Right lobe of liver (tissue), 6 donors: ENCODE data around the gene C10orf105. TPM values are rescaled to one million over a fixed set of nuclear protein-coding genes. Genes with fewer than 3 reads are reported as not detected.

ENCODE experiments used
- ATAC-seq, 4 donors: fragments of 200-7000 bp; cut with Tn5 transposase; one replicate each; pipeline ENCODE4 v1.9.1; 2020; ENCODE audit warnings: mild to moderate bottlenecking in 4 of 4, moderate library complexity in 4 of 4
- DNase-seq, 3 donors: peaks; one replicate each; pipeline ENCODE4 v3.0.0-alpha.2; 2020
- H3K27ac ChIP-seq, 3 donors: fragments of 200-600 bp; one replicate each; pipeline ENCODE4 v1.8.0; 2022
- H3K27me3 ChIP-seq, 2 donors: fragments of 200-600 bp; one replicate each; pipeline ENCODE4 v1.8.0; 2022
- H3K36me3 ChIP-seq, 4 donors: fragments of 200-600 bp; sonication (generic) in 1 of 4; one replicate each; pipeline versions ENCODE4 v1.5.1 to v1.8.0; 2017 to 2022; ENCODE audit warnings: control low read depth in 1 of 4
- H3K4me1 ChIP-seq, 4 donors: fragments of 200-600 bp; sonication (generic) in 1 of 4; one replicate each; pipeline versions ENCODE4 v1.5.1 to v1.8.0; 2017 to 2022; ENCODE audit warnings: control low read depth in 1 of 4
- H3K4me3 ChIP-seq, 3 donors: fragments of 200-600 bp; one replicate each; pipeline ENCODE4 v1.8.0; 2022
- H3K9me3 ChIP-seq, 4 donors: fragments of 200-600 bp; sonication (generic) in 1 of 4; one replicate each; pipeline versions ENCODE4 v1.5.1 to v1.8.0; 2017 to 2022; ENCODE audit warnings: control low read depth in 1 of 4
- CTCF ChIP-seq, 4 donors: fragments of 200-600 bp in 3 of 4; fragments of 450-650 bp in 1 of 4; IDR thresholded peaks; one replicate each; pipeline versions ENCODE4 v1.5.1 to v1.8.0; 2016 to 2022; ENCODE audit warnings: antibody characterized with exemption in 4 of 4, mild to moderate bottlenecking in 2 of 4
- POLR2A ChIP-seq: fragments of 450-650 bp; IDR thresholded peaks from one replicate; pipeline ENCODE4 v1.6.1; 2017; ENCODE audit warnings: antibody characterized with exemption, mild to moderate bottlenecking
- whole genome bisulfite sequencing: methylation state at CpG from one replicate; pipeline ENCODE4 v1.1.6; 2018; ENCODE audit warnings: low coverage, low lambda C conversion rate; ENCODE audit not compliant: insufficient coverage; ENCODE audit errors: missing lambda C conversion rate; 5-methylcytosine and 5-hydroxymethylcytosine counted together
- intact Hi-C, 2 donors: fragments of 100-400 bp; cut with DNase I; formaldehyde crosslinking; loops; one replicate each; pipeline versions ENCODE4 v1.11.2 to v1.14.1; 2022
- total RNA-seq, 6 experiments: library from RNA; depleted of rRNA in 2 of 6; stranded (reverse); fragments of >200 nt in 2 of 6; fragmentation: NEBNext Ultra II Directional in 3 of 6; extraction: Animal tissue kit (Norgen Biotek cat#: 25700) in 3 of 6; gene quantifications; one replicate each; pipeline versions ENCODE4 v1.1.0 to v1.2.4, GENCODE V29; 2016 to 2023
- donor health status: DM: no; HTN: yes; CAD: no.
- donor health status: DM: no; HTN: no; CAD: no.
- donor health status: DM: no; HTN: no; CAD: no.
- donor health status: DM: no; HTN: yes; CAD: no.
- donor health status: DM: no; HTN: yes; CAD: no.

C10orf105 gene
- total RNA-seq, 6 experiments from 2014 or later, result 0.05 TPM; not detected in 5

GRCh38 chr10:71692598-71693306 lies 26.8 kb downstream of the C10orf105 start:
- WGBS, result 100% methylated on average over 1 of the region's 7 CpGs
- ATAC-seq (no peak), DNase-seq (no peak)
- H3K4me1 ChIP-seq, result no peaks in the 10 kb centered on the region
- H3K27me3 ChIP-seq, result no peaks in the 10 kb centered on the region
- intact Hi-C loops, result no loop called here
- no peak for TF ChIP-seq POLR2A
- TF ChIP-seq CTCF (IDR thresholded peaks at IDR 0.05), result no peak
- no peaks in the 10 kb centered on the region for H3K9me3 ChIP-seq
- H3K27ac ChIP-seq, result no peak overlapping the region
- H3K36me3 ChIP-seq, result no peaks in the 10 kb centered on the region
- H3K4me3 ChIP-seq, result no peak overlapping the region

GRCh38 chr10:71691405-71691804 lies 28.2 kb downstream of the C10orf105 start:
- H3K9me3 ChIP-seq, result no peaks in the 10 kb centered on the region
- WGBS, result 100% methylated on average over 2 of the region's 2 CpGs
- intact Hi-C loops, result no loop called here

GRCh38 chr10:71690094-71690720 lies 29.4 kb downstream of the C10orf105 start:
- Histone ChIP-seq H3K4me3 (no peak overlapping the region), H3K36me3 (no peaks in the 10 kb centered on the region), H3K9me3 (no peaks in the 10 kb centered on the region), H3K27ac (no peak overlapping the region), H3K27me3 (no peaks in the 10 kb centered on the region), H3K4me1 (no peaks in the 10 kb centered on the region)
- TF ChIP-seq POLR2A, result no peak
- no peak for TF ChIP-seq CTCF (IDR thresholded peaks at IDR 0.05)
- DNase-seq, result no peak
- intact Hi-C loops, result no loop called here
- no CpG with 5 or more reads among the region's 13 CpGs for WGBS
- no peak for ATAC-seq

More at GRCh38 chr10:71691405-71691804, 28.2 kb downstream of the C10orf105 start:
- no peak for ATAC-seq
- Histone ChIP-seq H3K36me3 (no peaks in the 10 kb centered on the region), H3K27me3 (no peaks in the 10 kb centered on the region), H3K27ac (no peak overlapping the region), H3K4me1 (no peaks in the 10 kb centered on the region), H3K4me3 (no peak overlapping the region)
- TF ChIP-seq CTCF (IDR thresholded peaks at IDR 0.05) (no peak), POLR2A (no peak)
- no peak for DNase-seq

GRCh38 chr10:71688256-71688655 lies 31.3 kb downstream of the C10orf105 start:
- whole genome bisulfite sequencing, result 92% methylated on average over 3 of the region's 3 CpGs

More at GRCh38 chr10:71688256-71688655, 31.3 kb downstream of the C10orf105 start:
- H3K4me3 ChIP-seq, result no peak overlapping the region
- no peaks in the 10 kb centered on the region for H3K4me1 ChIP-seq
- no peaks in the 10 kb centered on the region for H3K27me3 ChIP-seq
- TF ChIP-seq POLR2A, result no peak
- no peak for TF ChIP-seq CTCF (IDR thresholded peaks at IDR 0.05)
- no peaks in the 10 kb centered on the region for H3K36me3 ChIP-seq
- H3K9me3 ChIP-seq, result no peaks in the 10 kb centered on the region
- ATAC-seq, result no peak
- intact Hi-C loops, result no loop called here
- no peak overlapping the region for H3K27ac ChIP-seq
- no peak for DNase-seq
